Hippocampal formation (tissue), 2 donors: Measurements from ENCODE around the gene NFATC1.

Experiments used
- DNase-seq, 2 donors: peaks; one replicate each; lab custom pipeline; 2025; lab: John Stamatoyannopoulos, UW

Gene NFATC1

DNA sequence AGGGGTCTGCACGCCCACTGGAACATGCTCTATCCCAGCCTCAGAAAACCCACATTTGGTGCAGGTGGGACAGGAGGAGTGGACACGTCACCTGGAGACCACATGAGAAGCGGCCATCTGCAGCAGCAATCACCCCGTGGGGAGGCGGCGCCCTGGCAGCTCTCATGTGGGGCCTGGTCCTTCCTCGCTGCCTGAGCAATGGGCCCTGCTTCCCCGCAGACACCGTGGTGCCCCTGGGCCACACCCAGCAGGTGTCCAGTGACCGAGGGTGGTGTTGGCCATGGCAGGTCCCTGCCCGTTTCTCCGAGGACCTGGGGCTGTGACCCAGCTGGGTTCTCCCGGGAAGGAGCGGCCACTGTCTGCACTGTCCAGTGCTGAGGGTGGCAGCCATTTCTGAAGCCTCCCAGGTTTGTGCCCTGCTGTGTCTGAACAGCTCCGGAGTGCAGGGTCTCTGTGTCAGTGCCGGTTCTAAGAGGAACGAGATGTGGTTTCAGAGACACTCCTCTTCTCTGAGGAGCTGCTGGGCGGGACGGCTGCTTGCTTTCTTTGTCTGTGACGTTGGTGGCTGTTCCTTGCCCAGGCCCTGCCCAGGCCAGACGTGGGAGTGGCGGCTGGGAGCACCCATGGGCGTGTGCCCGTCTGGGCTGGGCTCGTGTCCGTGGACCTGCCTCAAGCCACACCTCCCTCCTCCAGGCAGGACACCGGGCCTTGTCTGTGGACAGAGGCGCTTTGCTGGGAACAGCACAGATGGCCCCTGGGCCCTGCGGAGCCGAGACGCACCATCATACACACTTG is 44.8 kb downstream of the NFATC1 start:
- no peak for DNase-seq

DNA sequence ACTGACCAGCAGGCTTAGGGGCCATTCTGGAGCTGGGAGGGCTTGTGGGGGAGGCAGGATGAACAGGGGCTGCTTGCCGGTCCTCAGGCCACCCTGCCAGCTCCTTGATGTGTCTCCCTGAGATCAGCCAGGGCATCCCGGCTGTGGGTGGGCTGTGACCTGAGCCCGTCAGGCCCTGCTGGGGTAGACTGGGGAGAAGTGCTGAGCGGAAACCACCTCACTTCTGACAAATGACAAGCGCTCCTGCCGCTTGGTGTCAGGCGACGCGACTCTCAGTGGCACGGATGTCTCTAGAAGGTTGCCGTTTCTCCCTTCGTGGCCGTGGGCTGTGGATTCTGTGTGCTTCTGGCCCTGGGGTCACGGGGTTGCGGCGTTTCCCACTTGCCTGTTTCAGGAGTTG is 45.7 kb downstream of the NFATC1 start:
- DNase-seq = no peak

- no peak for DNase-seq
These were observed 46.9 kb downstream of the NFATC1 start for GRCh38 chr18:79442508-79443221.

DNA sequence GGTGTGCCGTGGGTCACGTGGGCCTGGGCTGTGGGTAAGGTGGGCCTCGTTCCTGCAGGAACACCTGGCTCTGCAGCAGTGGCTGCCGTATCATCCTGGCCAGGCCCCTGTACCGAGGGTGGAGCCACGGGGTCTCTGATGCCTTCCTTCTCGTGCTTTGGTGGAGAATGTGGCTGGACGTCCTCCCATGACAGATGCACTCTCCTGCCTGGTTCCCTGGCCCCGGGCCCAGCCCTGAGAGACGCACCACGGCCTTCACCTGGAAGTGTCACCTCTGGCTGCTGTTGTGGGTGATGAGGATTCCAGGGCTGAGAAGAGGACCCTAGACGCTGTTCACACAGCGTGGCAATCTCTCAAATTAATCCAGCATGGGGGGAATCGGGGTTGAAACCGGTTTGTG is 49.5 kb downstream of the NFATC1 start:
- no peak for DNase-seq

GRCh38 chr18:79445696-79446561 is 50.2 kb downstream of the NFATC1 start:
- no peak for DNase-seq

- DNase-seq = no peak
These were observed 51.2 kb downstream of the NFATC1 start for GRCh38 chr18:79446931-79447330.

DNA sequence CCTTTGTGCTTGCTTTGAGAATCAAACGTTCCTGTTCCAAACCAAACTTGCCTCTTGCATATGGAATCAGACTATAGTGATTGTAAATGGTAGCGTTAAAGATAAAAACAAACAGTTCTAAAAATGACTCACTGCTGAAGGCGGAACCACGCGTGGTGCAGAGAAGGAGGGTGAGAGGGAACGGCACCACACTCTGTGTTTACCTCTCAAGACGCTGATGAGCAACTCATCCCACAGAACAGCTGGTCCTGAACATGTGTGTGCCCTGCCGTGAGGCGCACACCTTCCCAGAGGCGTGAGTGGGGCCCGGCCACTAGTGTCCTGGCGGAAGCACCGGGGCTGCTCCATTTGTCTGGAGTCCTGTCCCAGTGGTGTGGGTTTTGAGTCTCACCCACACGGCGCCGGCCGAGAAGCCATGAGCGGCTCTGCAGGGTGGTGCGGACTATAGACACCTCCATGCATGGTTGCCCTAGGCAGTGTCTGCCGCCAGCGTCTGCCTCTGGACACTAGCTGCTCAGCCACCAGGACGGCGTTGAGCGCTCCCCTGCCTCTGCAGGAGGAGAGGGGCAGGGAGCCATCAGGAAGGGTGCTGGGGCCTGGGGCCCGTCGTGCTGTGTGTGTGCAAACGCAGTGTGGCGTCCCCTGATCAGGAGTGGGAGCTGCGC is 52.1 kb downstream of the NFATC1 start:
- no peak for DNase-seq

GRCh38 chr18:79448621-79449020 is 52.9 kb downstream of the NFATC1 start:
- no peak for DNase-seq

DNA sequence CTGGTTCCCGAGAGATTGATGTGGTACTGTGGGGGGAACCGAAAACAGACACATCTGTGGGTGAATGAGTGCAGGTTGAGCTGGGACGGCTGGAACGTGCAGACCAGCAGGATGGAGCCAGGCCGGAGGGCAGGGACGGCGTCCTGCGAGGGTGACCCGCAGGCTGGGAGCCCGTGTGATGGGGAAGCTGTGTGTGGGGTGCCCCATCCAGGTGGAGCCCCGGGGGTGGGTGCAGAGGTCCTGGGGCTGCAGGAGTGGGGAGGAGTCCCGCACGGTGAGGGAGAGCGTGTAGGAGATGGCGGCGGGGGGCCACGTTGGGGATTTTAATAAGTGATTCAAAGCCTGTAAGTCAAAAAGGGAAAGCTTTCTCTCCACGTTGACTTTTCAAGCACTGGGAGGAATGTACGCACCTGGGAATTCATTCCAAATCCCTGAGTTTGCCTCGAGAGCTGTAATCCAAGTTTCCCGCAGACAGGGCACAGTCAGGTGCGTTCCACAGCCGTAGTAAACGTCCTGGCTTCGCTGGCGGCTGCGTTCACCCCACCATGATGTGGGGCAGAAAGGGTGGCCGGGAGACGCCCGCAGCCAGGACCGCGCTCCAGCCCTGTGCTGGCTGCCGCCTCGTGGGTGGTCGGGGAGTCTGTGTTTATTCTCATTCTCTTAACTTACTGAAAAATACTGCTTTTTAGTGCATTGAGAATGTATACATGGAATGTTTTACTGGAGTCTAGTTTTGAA is 54.0 kb downstream of the NFATC1 start:
- no peak for DNase-seq

DNA sequence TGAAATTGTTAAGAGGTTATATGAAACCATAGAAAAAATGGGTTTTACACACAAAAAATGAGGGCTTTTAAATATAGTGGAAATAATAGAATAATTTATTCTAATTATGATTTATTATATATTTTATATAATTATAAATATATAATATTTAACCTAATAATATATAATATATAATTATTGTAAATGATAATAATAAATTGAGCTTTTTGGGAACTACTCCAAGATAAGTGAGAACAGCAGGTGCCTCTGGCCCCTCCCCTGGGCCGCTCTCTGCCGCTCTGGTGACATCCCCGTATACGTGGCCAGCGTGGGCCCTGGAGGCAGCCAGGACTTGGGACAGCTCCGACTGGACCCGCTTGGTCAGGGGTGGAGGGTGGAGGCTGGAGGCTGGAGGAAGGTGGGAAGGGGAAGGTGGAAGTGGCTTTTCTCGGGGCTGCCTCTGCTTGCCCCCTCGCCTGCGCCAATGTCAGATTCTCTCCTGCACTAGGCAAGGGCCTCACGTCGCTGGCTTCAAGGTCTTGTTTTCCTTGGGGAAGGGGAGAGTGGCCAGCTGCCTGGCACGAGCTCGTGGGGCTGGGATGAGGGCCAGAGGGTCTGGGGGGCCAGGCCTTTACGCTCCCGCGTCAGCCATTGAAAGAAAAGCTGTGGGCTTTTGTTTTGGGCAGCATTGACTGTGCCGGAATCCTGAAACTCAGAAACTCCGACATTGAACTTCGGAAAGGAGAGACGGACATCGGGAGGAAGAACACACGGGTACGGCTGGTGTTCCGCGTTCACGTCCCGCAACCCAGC is 54.8 kb downstream of the NFATC1 start:
- DNase-seq = no peak

- no peak for DNase-seq
These were observed 55.8 kb downstream of the NFATC1 start for GRCh38 chr18:79451237-79452125.

- no peak for DNase-seq
These were observed 56.7 kb downstream of the NFATC1 start for GRCh38 chr18:79452190-79452990.

GRCh38 chr18:79452991-79453645 is 57.4 kb downstream of the NFATC1 start:
- no peak for DNase-seq

DNA sequence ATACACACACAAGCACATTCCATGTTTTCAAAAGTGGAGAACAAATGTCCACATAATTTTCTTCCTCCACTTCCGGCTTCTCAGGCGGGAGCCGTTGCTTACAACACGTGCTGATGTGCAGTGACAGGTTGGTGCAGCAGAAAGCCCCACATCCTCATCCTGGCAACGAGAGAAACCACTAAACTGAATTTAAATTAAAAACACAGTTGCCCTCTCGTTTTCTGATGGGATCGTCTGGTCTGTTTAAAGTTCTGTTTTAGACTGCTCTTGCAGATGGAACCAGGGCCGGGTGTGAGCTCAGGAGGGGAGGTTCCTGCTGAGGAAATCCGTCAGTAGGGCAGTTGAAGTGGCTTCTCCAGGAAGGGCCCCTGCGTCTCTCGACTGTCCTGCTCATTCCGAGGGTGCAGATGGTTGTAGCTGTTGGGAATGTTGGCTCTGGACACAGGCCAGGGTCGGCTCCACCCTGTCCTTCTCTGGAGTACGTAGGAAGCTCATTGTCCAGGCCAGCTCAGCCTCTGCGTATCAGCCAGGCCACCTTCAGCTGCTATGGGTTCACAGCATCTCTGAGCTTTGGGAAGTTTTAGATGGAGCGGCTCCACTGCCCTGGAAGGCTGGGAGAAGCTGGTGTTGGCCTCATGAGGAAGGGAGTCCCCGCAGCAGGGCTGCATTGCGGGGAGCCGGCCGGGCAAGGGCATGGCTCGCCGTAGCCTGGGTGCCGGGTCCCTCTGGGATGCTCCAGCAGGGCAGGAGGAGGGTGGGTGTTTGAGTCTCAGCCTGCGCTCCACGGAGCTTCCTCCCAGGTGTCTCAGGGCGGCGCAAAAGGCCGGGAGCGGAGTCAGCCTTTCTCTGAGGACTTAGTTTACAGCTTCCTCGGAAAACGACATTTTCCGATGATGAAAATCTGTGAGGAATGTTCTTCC is 58.3 kb downstream of the NFATC1 start:
- DNase-seq = no peak

DNA sequence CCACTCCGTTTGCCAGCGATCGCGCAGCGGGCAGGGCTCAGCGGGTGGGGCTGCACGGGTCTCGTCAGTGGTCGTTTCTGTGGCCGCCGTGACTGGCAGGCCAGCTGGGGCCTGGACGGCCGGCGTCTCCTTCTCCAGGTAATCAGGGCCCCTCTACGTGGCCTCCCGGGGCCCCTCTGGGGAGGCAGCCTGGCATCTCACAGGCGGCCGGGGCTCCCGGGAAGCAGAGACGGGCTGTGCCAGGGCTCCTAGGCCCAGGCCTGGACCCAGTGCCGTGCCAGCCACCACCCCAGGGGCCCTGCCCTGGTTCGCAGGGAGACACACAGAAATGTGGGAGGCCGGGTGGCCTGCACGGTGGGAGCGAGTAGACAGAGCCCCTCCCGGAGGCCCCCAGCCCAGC is 59.5 kb downstream of the NFATC1 start:
- no peak for DNase-seq

- DNase-seq = no peak
These were observed 60.6 kb downstream of the NFATC1 start for GRCh38 chr18:79456105-79456980.
